ENCODE results near the gene IFNG.

GRCh38 chr12:68119250-68119649, 40.3 kb downstream of the IFNG start:
- TF ChIP-seq SIN3A (IDR thresholded peaks at IDR 0.05; ENCODE audit: borderline replicate concordance, insufficient read depth, low read length) (no peak), POLR2AphosphoS5 (IDR thresholded peaks at IDR 0.05; ENCODE audit: low read depth, low read length) (no peak), FOXP2 (optimal IDR thresholded peaks at IDR 0.05; ENCODE audit: borderline replicate concordance, extremely low read depth, extremely low read length, insufficient read depth) (no peak), TAF1 (IDR thresholded peaks at IDR 0.05; ENCODE audit: borderline replicate concordance, insufficient read depth, low read length) (no peak)
- TF ChIP-seq, protein P1, sequence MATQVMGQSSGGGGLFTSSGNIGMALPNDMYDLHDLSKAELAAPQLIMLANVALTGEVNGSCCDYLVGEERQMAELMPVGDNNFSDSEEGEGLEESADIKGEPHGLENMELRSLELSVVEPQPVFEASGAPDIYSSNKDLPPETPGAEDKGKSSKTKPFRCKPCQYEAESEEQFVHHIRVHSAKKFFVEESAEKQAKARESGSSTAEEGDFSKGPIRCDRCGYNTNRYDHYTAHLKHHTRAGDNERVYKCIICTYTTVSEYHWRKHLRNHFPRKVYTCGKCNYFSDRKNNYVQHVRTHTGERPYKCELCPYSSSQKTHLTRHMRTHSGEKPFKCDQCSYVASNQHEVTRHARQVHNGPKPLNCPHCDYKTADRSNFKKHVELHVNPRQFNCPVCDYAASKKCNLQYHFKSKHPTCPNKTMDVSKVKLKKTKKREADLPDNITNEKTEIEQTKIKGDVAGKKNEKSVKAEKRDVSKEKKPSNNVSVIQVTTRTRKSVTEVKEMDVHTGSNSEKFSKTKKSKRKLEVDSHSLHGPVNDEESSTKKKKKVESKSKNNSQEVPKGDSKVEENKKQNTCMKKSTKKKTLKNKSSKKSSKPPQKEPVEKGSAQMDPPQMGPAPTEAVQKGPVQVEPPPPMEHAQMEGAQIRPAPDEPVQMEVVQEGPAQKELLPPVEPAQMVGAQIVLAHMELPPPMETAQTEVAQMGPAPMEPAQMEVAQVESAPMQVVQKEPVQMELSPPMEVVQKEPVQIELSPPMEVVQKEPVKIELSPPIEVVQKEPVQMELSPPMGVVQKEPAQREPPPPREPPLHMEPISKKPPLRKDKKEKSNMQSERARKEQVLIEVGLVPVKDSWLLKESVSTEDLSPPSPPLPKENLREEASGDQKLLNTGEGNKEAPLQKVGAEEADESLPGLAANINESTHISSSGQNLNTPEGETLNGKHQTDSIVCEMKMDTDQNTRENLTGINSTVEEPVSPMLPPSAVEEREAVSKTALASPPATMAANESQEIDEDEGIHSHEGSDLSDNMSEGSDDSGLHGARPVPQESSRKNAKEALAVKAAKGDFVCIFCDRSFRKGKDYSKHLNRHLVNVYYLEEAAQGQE (IDR thresholded peaks at IDR 0.05; ENCODE audit: insufficient read depth in 1 of 2, low read depth in 2 of 2, low read length in 2 of 2), result no peak
